ENCODE results near the gene FAM149B1. TPM values are rescaled to one million over a fixed set of nuclear protein-coding genes. Genes with fewer than 3 reads are reported as not detected.
"Not testable (repeated sequence)": the region's sequence is repeated elsewhere in the genome, so short reads cannot be mapped to it uniquely, and the experiment has no call there.

Gene FAM149B1
- total RNA-seq, 2 donors from 2014 or later: 18.7 to 21.2 TPM

- intact Hi-C loops (cut with DNase I); DNase-seq (ENCODE audit: low spot score): not testable (repeated sequence)
These were observed 90.7 kb downstream of the FAM149B1 start for GRCh38 chr10:73258612-73259011.

GRCh38 chr10:73261362-73261995 is 93.6 kb downstream of the FAM149B1 start:
- intact Hi-C loops (cut with DNase I): no loop called here
- no peak for DNase-seq (ENCODE audit: low spot score)

- intact Hi-C loops (cut with DNase I): no loop called here
- no peak for DNase-seq (ENCODE audit: low spot score)
These were observed 94.3 kb downstream of the FAM149B1 start for GRCh38 chr10:73262105-73262730.

- no peak for DNase-seq (ENCODE audit: low spot score)
- intact Hi-C loops (cut with DNase I): no loop called here
These were observed 95.1 kb downstream of the FAM149B1 start for GRCh38 chr10:73262880-73263555.

- intact Hi-C loops (cut with DNase I): no loop called here
- DNase-seq (ENCODE audit: low spot score): no peak
These were observed 95.9 kb downstream of the FAM149B1 start for GRCh38 chr10:73263693-73264347.

- no peak for DNase-seq (ENCODE audit: low spot score)
- intact Hi-C loops (cut with DNase I): no loop called here
These were observed 96.5 kb downstream of the FAM149B1 start for GRCh38 chr10:73264423-73264822.

- intact Hi-C loops (cut with DNase I): no loop called here
- no peak for DNase-seq (ENCODE audit: low spot score)
These were observed 113.2 kb downstream of the FAM149B1 start for GRCh38 chr10:73281097-73281496.

GRCh38 chr10:73287441-73287840 is 119.5 kb downstream of the FAM149B1 start:
- DNase-seq (ENCODE audit: low spot score): no peak
- intact Hi-C loops (cut with DNase I): no loop called here

- DNase-seq (ENCODE audit: low spot score): no peak
- intact Hi-C loops (cut with DNase I): no loop called here
These were observed 122.0 kb downstream of the FAM149B1 start for GRCh38 chr10:73289958-73290357.

GRCh38 chr10:73293461-73293860 is 125.5 kb downstream of the FAM149B1 start:
- intact Hi-C loops (cut with DNase I): no loop called here
- DNase-seq (ENCODE audit: low spot score): no peak

Other genes starting within 250 kb of the FAM149B1 start
- gene PLA2G12B, start 213.3 kb upstream of the FAM149B1 start, total RNA-seq: not detected
- 10 to 100 TPM; 33.3 to 35.0 TPM for gene P4HA1, start 71.3 kb upstream of the FAM149B1 start, total RNA-seq
- gene NUDT13, start 57.7 kb upstream of the FAM149B1 start, total RNA-seq: 1 to 10 TPM; 2.0 to 2.1 TPM
- gene ECD, start 111 bp upstream of the FAM149B1 start, total RNA-seq: 10 to 100 TPM; 22.0 to 23.3 TPM
- gene DNAJC9, start 79.1 kb downstream of the FAM149B1 start, total RNA-seq: 1 to 10 TPM; 8.7 to 8.9 TPM
- gene MRPS16, start 84.5 kb downstream of the FAM149B1 start, total RNA-seq: 10 to 100 TPM; 51.8 to 59.0 TPM
- gene CFAP70, start 190.7 kb downstream of the FAM149B1 start, total RNA-seq: 1 to 10 TPM in 1 of 2 donors, under 1 TPM in 1; 0.76 to 1.6 TPM
- gene ANXA7, start 245.9 kb downstream of the FAM149B1 start, total RNA-seq: 100 to 1,000 TPM; 114 to 131 TPM

All from posterior vena cava (tissue), 2 donors.